ENCODE measurements around the gene FARS2. TPM values are rescaled to one million over a fixed set of nuclear protein-coding genes. Genes with fewer than 3 reads are reported as not detected.

Gene FARS2
- total and polyA plus RNA-seq, 2 of the 13 experiments (the other 11 are each of a cell fraction or from before 2014, with no cell fraction given) = 15.4 to 26.0 TPM

- TF ChIP-seq TARDBP (CRISPR knock-in tag; IDR thresholded peaks at IDR 0.05) (no peak), ZNF550 (CRISPR knock-in tag; IDR thresholded peaks at IDR 0.05; ENCODE audit: borderline replicate concordance) (no peak), NCOR1 (IDR thresholded peaks at IDR 0.05; ENCODE audit: borderline replicate concordance, low read length) (no peak)
Measured at GRCh38 chr6:5307058-5307457, 45.7 kb downstream of the FARS2 start (continued).

- H3K79me2 ChIP-seq (ENCODE audit: insufficient read depth, low read length) = peaks cover 2% of the 10 kb centered on the region
- no peak for FAIRE-seq
- H3K9ac ChIP-seq (ENCODE audit: insufficient read depth, low read depth, low read length) = no peak overlapping the region
- no peak for DNase-seq (ENCODE audit: low spot score)
- H3K4me3 ChIP-seq (replicated peaks in 1 of 3; ENCODE audit: insufficient read depth in 1 of 3, low read depth in 2 of 3, low read length in 3 of 3) = no peak overlapping the region
- POLR2A ChIA-PET = no interaction called here
- no peak overlapping the region for H2AFZ ChIP-seq (ENCODE audit: low read length)
- intact Hi-C loops (cut with micrococcal nuclease; ENCODE audit: unreplicated experiment) = no loop called here
- ATAC-seq = no peak
- BruUV-seq (replicated peaks) = no TSS peak
- no peak overlapping the region for H3K27ac ChIP-seq (ENCODE audit: extremely low read length, insufficient read depth, low read length)
- H3K36me3 ChIP-seq (replicated peaks in 1 of 2; ENCODE audit: control insufficient read depth in 1 of 2, insufficient read depth in 2 of 2, low read length in 2 of 2) = no peaks in the 10 kb centered on the region
- 95% methylated on average over 4 of the region's 4 CpGs for WGBS (ENCODE audit: low lambda C conversion rate)
- no peaks in the 10 kb centered on the region for H3K27me3 ChIP-seq (ENCODE audit: control insufficient read depth in 1 of 2, insufficient read depth in 2 of 2, low read length in 2 of 2)
- CTCF ChIA-PET (ENCODE audit: low intra/inter-chr PET ratio, low total read pairs) = no interaction called here
- no peaks in the 10 kb centered on the region for H4K20me1 ChIP-seq (ENCODE audit: insufficient read depth, low read length)
- peaks cover 15% of the 10 kb centered on the region for H3K4me1 ChIP-seq (ENCODE audit: insufficient read depth, low read length)
- no peak overlapping the region for H3K4me2 ChIP-seq (ENCODE audit: low read depth, low read length)
- in situ Hi-C loops (cut with HindIII; ENCODE audit: extremely low pct_ligation_motif_present, low pct_unique_long_range_greater_than_20kb) = no loop called here
- H3K9me3 ChIP-seq (ENCODE audit: low read length) = no peaks in the 10 kb centered on the region
- TF ChIP-seq FIP1L1 (IDR thresholded peaks at IDR 0.05; ENCODE audit: borderline replicate concordance, insufficient read depth, low read depth, low read length) = no peak
- TF ChIP-seq, protein P1, sequence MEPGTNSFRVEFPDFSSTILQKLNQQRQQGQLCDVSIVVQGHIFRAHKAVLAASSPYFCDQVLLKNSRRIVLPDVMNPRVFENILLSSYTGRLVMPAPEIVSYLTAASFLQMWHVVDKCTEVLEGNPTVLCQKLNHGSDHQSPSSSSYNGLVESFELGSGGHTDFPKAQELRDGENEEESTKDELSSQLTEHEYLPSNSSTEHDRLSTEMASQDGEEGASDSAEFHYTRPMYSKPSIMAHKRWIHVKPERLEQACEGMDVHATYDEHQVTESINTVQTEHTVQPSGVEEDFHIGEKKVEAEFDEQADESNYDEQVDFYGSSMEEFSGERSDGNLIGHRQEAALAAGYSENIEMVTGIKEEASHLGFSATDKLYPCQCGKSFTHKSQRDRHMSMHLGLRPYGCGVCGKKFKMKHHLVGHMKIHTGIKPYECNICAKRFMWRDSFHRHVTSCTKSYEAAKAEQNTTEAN (CRISPR knock-in tag; conservative IDR thresholded peaks at IDR 0.05) = no peak
- TF ChIP-seq, protein P2, sequence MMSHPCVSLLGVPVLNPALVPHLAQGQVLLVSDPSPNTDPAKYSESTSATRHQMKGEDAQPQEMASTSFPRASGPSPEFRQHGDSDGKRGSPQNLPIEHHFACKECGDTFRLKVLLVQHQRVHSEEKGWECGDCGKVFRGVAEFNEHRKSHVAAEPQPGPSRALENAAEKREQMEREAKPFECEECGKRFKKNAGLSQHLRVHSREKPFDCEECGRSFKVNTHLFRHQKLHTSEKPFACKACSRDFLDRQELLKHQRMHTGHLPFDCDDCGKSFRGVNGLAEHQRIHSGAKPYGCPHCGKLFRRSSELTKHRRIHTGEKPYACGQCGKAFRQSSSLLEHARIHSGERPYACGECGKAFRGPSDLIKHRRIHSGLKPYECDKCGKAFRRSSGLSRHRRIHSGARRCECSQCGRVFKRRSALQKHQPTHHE (CRISPR knock-in tag; IDR thresholded peaks at IDR 0.05; ENCODE audit: borderline replicate concordance) = no peak
- TF ChIP-seq ZBTB49 (CRISPR knock-in tag; IDR thresholded peaks at IDR 0.05; ENCODE audit: borderline replicate concordance) = no peak
- TF ChIP-seq HOXA3 (CRISPR knock-in tag; IDR thresholded peaks at IDR 0.05) = no peak
- TF ChIP-seq NFIC (IDR thresholded peaks at IDR 0.05; ENCODE audit: low read length) = no peak
- TF ChIP-seq HHEX (CRISPR knock-in tag; IDR thresholded peaks at IDR 0.05) = no peak
- no peak for TF ChIP-seq ZNF260 (CRISPR knock-in tag; IDR thresholded peaks at IDR 0.05; ENCODE audit: borderline replicate concordance, low read depth)
- TF ChIP-seq HCFC1 (IDR thresholded peaks at IDR 0.05; ENCODE audit: low read depth, low read length) = no peak
- no peak for TF ChIP-seq ZNF629 (CRISPR knock-in tag; conservative IDR thresholded peaks at IDR 0.05)
- TF ChIP-seq ZNF678 (CRISPR knock-in tag; IDR thresholded peaks at IDR 0.05) = no peak
- TF ChIP-seq SRSF1 (optimal IDR thresholded peaks at IDR 0.05; ENCODE audit: low read depth, low read length) = no peak
- TF ChIP-seq ZKSCAN8 (CRISPR knock-in tag; IDR thresholded peaks at IDR 0.05; ENCODE audit: borderline replicate concordance) = no peak
- TF ChIP-seq ZNF710 (CRISPR knock-in tag; IDR thresholded peaks at IDR 0.05; ENCODE audit: borderline replicate concordance) = no peak
- TF ChIP-seq MIER3 (CRISPR knock-in tag; IDR thresholded peaks at IDR 0.05; ENCODE audit: borderline replicate concordance) = no peak
Measured at GRCh38 chr6:5308066-5308465, 46.8 kb downstream of the FARS2 start.

Data from HepG2 (cell line).